WTC11 (cell line): Measurements from ENCODE around the gene SCYL1. TPM values are rescaled to one million over a fixed set of nuclear protein-coding genes. Genes with fewer than 3 reads are reported as not detected.

Experiments used
- ATAC-seq: fragments of 200-7000 bp; cut with Tn5 transposase; 2 replicates; pipeline ENCODE4 v1.10.0; 2021; ENCODE audit warnings: mild to moderate bottlenecking, moderate library complexity
- CTCF ChIA-PET: fragments of 300-600 bp; sonication (Branson Sonifier 250); formaldehyde crosslinking; loops from one replicate; lab custom pipeline; 2021; ENCODE audit warnings: antibody characterized with exemption; lab: Charles Lee
- POLR2A ChIA-PET: fragments of 350-600 bp; sonication (Branson Sonifier 250); formaldehyde crosslinking; loops from one replicate; lab custom pipeline; 2021; ENCODE audit warnings: antibody characterized with exemption; lab: Charles Lee
- DNase-seq: peaks from one replicate; pipeline ENCODE4 v3.0.0; 2021; ENCODE audit warnings: low spot score
- H3K27ac Mint-ChIP-seq: 2 replicates; pipeline ENCODE4 v1.8.0; 2021; ENCODE audit warnings: mixed read lengths
- H3K27me3 Mint-ChIP-seq: 2 replicates; pipeline ENCODE4 v1.8.0; 2021; ENCODE audit warnings: low read depth, mild to moderate bottlenecking, moderate library complexity, mixed read lengths
- H3K36me3 Mint-ChIP-seq: 2 replicates; pipeline ENCODE4 v1.8.0; 2021; ENCODE audit warnings: mixed read lengths
- H3K4me1 Mint-ChIP-seq: 2 replicates; pipeline ENCODE4 v1.8.0; 2022; ENCODE audit warnings: mixed read lengths
- H3K4me3 Mint-ChIP-seq: 2 replicates; pipeline ENCODE4 v1.8.0; 2021; ENCODE audit warnings: mild to moderate bottlenecking, moderate library complexity, mixed read lengths
- H3K9me3 Mint-ChIP-seq: 2 replicates; pipeline ENCODE4 v1.8.0; 2021; ENCODE audit warnings: mixed read lengths
- ATF3 ChIP-seq: sonication (generic); formaldehyde crosslinking; conservative IDR thresholded peaks from 2 replicates; pipeline ENCODE4 v1.8.1; 2022; ENCODE audit warnings: mild to moderate bottlenecking, missing genetic modification reagents
- EMX1 ChIP-seq: fragments of 250-450 bp; sonication (Bioruptor Pico); IDR thresholded peaks from 2 replicates; pipeline ENCODE4 v1.8.0; 2021; ENCODE audit warnings: mild to moderate bottlenecking
- ETV6 ChIP-seq: sonication (generic); formaldehyde crosslinking; IDR thresholded peaks from 2 replicates; pipeline ENCODE4 v1.8.1; 2022; ENCODE audit warnings: mild to moderate bottlenecking, missing genetic modification reagents
- IRF2 ChIP-seq: sonication (generic); formaldehyde crosslinking; IDR thresholded peaks from 2 replicates; pipeline ENCODE4 v1.8.0; 2022; ENCODE audit warnings: low read depth, missing genetic modification reagents, borderline replicate concordance
- MYBL2 ChIP-seq: sonication (generic); formaldehyde crosslinking; IDR thresholded peaks from 2 replicates; pipeline ENCODE4 v1.8.1; 2023; ENCODE audit warnings: mild to moderate bottlenecking, moderate library complexity, missing genetic modification reagents
- NFE2L1 ChIP-seq: sonication (generic); formaldehyde crosslinking; IDR thresholded peaks from 2 replicates; pipeline ENCODE4 v1.8.1; 2023; ENCODE audit warnings: missing genetic modification reagents
- NR1H2 ChIP-seq: sonication (generic); formaldehyde crosslinking; IDR thresholded peaks from 2 replicates; pipeline ENCODE4 v1.9.0; 2021; ENCODE audit warnings: mild to moderate bottlenecking, moderate library complexity, missing genetic modification reagents
- PRDM15 ChIP-seq: sonication (generic); formaldehyde crosslinking; IDR thresholded peaks from 2 replicates; pipeline ENCODE4 v1.8.0; 2022; ENCODE audit warnings: missing genetic modification reagents
- RELA ChIP-seq: sonication (generic); formaldehyde crosslinking; IDR thresholded peaks from 2 replicates; pipeline ENCODE4 v1.8.1; 2022; ENCODE audit warnings: missing genetic modification reagents, mild to moderate bottlenecking, borderline replicate concordance
- SOX15 ChIP-seq: fragments of 250-450 bp; sonication (Bioruptor Pico); IDR thresholded peaks from 2 replicates; pipeline ENCODE4 v1.9.0; 2021; ENCODE audit warnings: mild to moderate bottlenecking
- TEAD1 ChIP-seq: sonication (generic); formaldehyde crosslinking; IDR thresholded peaks from 2 replicates; pipeline ENCODE4 v1.8.0; 2022; ENCODE audit warnings: mild to moderate bottlenecking, missing genetic modification reagents
- USF1 ChIP-seq: sonication (generic); formaldehyde crosslinking; IDR thresholded peaks from 2 replicates; pipeline ENCODE4 v1.8.0; 2022; ENCODE audit warnings: mild to moderate bottlenecking, missing genetic modification reagents
- USF2 ChIP-seq: sonication (generic); formaldehyde crosslinking; IDR thresholded peaks from 2 replicates; pipeline ENCODE4 v1.8.1; 2023; ENCODE audit warnings: mild to moderate bottlenecking, missing genetic modification reagents, moderate library complexity
- ZBTB21 ChIP-seq: sonication (generic); formaldehyde crosslinking; IDR thresholded peaks from 2 replicates; pipeline ENCODE4 v1.8.1; 2023; ENCODE audit warnings: mild to moderate bottlenecking, missing genetic modification reagents, borderline replicate concordance
- ZNF121 ChIP-seq: sonication (generic); formaldehyde crosslinking; IDR thresholded peaks from 2 replicates; pipeline ENCODE4 v1.8.0; 2023; ENCODE audit warnings: missing genetic modification reagents
- ZNF423 ChIP-seq: fragments of 250-450 bp; sonication (Bioruptor Pico); IDR thresholded peaks from 2 replicates; pipeline ENCODE4 v2.1.2; 2022; ENCODE audit warnings: mild to moderate bottlenecking, moderate library complexity
- total RNA-seq: library from RNA; stranded (reverse); gene quantifications from 3 replicates; pipeline ENCODE4 v1.2.3, GENCODE V29; 2021
- TF ChIP-seq, protein P1 (sequence below): sonication (generic); formaldehyde crosslinking; IDR thresholded peaks from 2 replicates; pipeline ENCODE4 v1.8.1; 2022; ENCODE audit warnings: mild to moderate bottlenecking, moderate library complexity, missing genetic modification reagents

The SCYL1 gene
- total RNA-seq, 1 experiment from 2014 or later = 76.8 TPM

GRCh38 chr11:65569164-65569972 is 44.5 kb downstream of the SCYL1 start:
- Mint-ChIP-seq H3K9me3 (no peaks in the 10 kb centered on the region), H3K27me3 (no peaks in the 10 kb centered on the region; the same call in 1 of the 2 replicates), H3K4me3 (peak overlapping the region; percentile 99), H3K27ac (peak overlapping the region; percentile 98), H3K4me1 (peaks cover 34% of the 10 kb centered on the region), H3K36me3 (0 out of 2 replicates have a peak, but pooled peaks cover 3% of the 10 kb centered on the region)
- DNase-seq (no peak), ATAC-seq (peak; percentile 6)
- POLR2A ChIA-PET = interaction anchor here (1.0 to 1.5 kb wide), 6 partner anchors 9 to 61 kb away, joined by 3 to 10 read pairs (median 4); no protein-coding TSS in a partner anchor
- TF ChIP-seq EMX1 (CRISPR knock-in tag) (peak; percentile 59; the same call in 1 of the 2 replicates), PRDM15 (CRISPR knock-in tag) (no peak), RELA (CRISPR knock-in tag) (no peak), ZNF423 (CRISPR knock-in tag) (no peak), ZBTB21 (CRISPR knock-in tag) (0 out of 2 replicates have a peak, but pooled peaks have one; percentile 11)
- CTCF ChIA-PET = interaction anchor here (0.7 to 6.1 kb wide), 17 partner anchors 9 to 483 kb away, joined by 3 to 270 read pairs (median 7); partner anchors contain the start of genes KCNK7, LTBP3, PCNX3 and SCYL1

GRCh38 chr11:65569973-65570918 is 45.4 kb downstream of the SCYL1 start, which contains the start of gene ZNRD2:
Gene ZNRD2, plus strand, starts transcription at chr11:65570477. Its CDS starts 15 bp downstream, at chr11:65570492.
- Mint-ChIP-seq H3K27ac (peak within 1 kb of the TSS; percentile 98), H3K4me1 (peaks cover 41% of the 10 kb centered on the region), H3K27me3 (peaks cover 7% of the 10 kb centered on the region), H3K36me3 (0 out of 2 replicates have a peak, but pooled peaks cover 3% of the 10 kb centered on the region), H3K4me3 (peak within 1 kb of the TSS; percentile 99), H3K9me3 (no peaks in the 10 kb centered on the region)
- DNase-seq (peak; percentile 98), ATAC-seq (peak; percentile 75)
- POLR2A ChIA-PET = interaction anchor here (1.0 to 1.5 kb wide), 8 partner anchors 10 to 62 kb away, joined by 3 to 10 read pairs (median 3); no protein-coding TSS in a partner anchor
- CTCF ChIA-PET = interaction anchor here (0.5 to 6.1 kb wide), 29 partner anchors 10 to 904 kb away, joined by 3 to 270 read pairs (median 4); partner anchors contain the start of genes FIBP, KCNK7, LTBP3 and MAP3K11
- TF ChIP-seq USF2 (0 out of 2 replicates have a peak, but pooled peaks have one; percentile 41), NR1H2 (CRISPR knock-in tag) (no peak), USF1 (no peak; the same call in 1 of the 2 replicates), TEAD1 (CRISPR knock-in tag) (peak; percentile 67), NFE2L1 (CRISPR knock-in tag) (peak; percentile 60; the same call in 1 of the 2 replicates), ATF3 (CRISPR knock-in tag) (no peak), ZNF423 (CRISPR knock-in tag) (no peak), SOX15 (CRISPR knock-in tag) (no peak), MYBL2 (CRISPR knock-in tag) (peak; percentile 66; the same call in 1 of the 2 replicates), RELA (CRISPR knock-in tag) (no peak), ETV6 (peak; percentile 95), IRF2 (CRISPR knock-in tag) (no peak), ZNF121 (CRISPR knock-in tag) (0 out of 2 replicates have a peak, but pooled peaks have one; percentile 19), PRDM15 (CRISPR knock-in tag) (peak; percentile 89)
- TF ChIP-seq, protein P1, sequence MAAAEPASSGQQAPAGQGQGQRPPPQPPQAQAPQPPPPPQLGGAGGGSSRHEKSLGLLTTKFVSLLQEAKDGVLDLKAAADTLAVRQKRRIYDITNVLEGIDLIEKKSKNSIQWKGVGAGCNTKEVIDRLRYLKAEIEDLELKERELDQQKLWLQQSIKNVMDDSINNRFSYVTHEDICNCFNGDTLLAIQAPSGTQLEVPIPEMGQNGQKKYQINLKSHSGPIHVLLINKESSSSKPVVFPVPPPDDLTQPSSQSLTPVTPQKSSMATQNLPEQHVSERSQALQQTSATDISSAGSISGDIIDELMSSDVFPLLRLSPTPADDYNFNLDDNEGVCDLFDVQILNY (CRISPR knock-in tag) = peak; percentile 69; the same call in 1 of the 2 replicates
